K562 (cell line): Measurements from ENCODE around the gene DIP2C. TPM values are rescaled to one million over a fixed set of nuclear protein-coding genes. Genes with fewer than 3 reads are reported as not detected.

Experiments used
- ATAC-seq: fragments of 200-7000 bp; cut with Tn5 transposase; 3 replicates; pipeline ENCODE4 v1.9.1; 2020; ENCODE audit warnings: moderate library complexity
- BruUV-seq: library from RNA; stranded (reverse); fragments of 400-500 nt; replicated peaks from 2 replicates; lab custom pipeline; 2021; lab: Mats Ljungman, UMichigan
- CTCF ChIA-PET: fragments of 300-600 bp; formaldehyde crosslinking; extraction: SDS; loops from one replicate; lab custom pipeline; 2021; ENCODE audit warnings: low intra/inter-chr PET ratio; lab: Yijun Ruan, JAX
- POLR2A ChIA-PET: fragments of 300-600, 350-650 bp; sonication (Branson Sonifier 250); formaldehyde crosslinking; extraction: SDS; loops from one replicate; lab custom pipeline; 2021; ENCODE audit warnings: antibody characterized with exemption, inconsistent platforms; lab: Yijun Ruan, JAX
- DNase-seq, 4 experiments: peaks; one replicate each; pipeline versions ENCODE4 v3.0.0 to v3.0.0-alpha.2; 2011 to 2018; ENCODE audit warnings: low spot score in 3 of 4, mixed read lengths in 3 of 4; ENCODE audit errors: extremely low read depth in 1 of 4
- FAIRE-seq: peaks from 2 replicates; lab custom pipeline; 2011; peaks lifted over from hg19 to GRCh38; lab: Jason Lieb, UNC
- H2AFZ ChIP-seq: 2 replicates; pipeline ENCODE4 v1.6.0; 2011; ENCODE audit warnings: low read depth, low read length, control low read depth, inconsistent platforms
- H3K27ac ChIP-seq: fragments of 200-600 bp; 3 replicates; pipeline ENCODE4 v1.8.0; 2011; ENCODE audit warnings: low read depth, mild to moderate bottlenecking, control low read depth, inconsistent platforms, low read length, moderate library complexity, mixed read lengths; ENCODE audit errors: extremely low read depth
- H3K27me3 ChIP-seq, 2 experiments: fragments of 300-600 bp in 1 of 2; 2 replicates in 1 of 2; 3 replicates in 1 of 2; pipeline versions ENCODE4 v1.6.0 to v1.8.0; 2011; ENCODE audit warnings: inconsistent platforms in 2 of 2, low read length in 2 of 2, mild to moderate bottlenecking in 1 of 2, mixed read lengths in 1 of 2, moderate library complexity in 1 of 2; ENCODE audit not compliant: control insufficient read depth in 2 of 2, insufficient read depth in 2 of 2
- H3K36me3 ChIP-seq: fragments of 300-600 bp; 3 replicates; pipeline ENCODE4 v1.8.0; 2011; ENCODE audit warnings: mild to moderate bottlenecking, low read length, inconsistent platforms; ENCODE audit not compliant: control insufficient read depth, insufficient read depth
- H3K4me1 ChIP-seq, 2 experiments: fragments of 200-600 bp in 1 of 2; replicated peaks in 1 of 2; 2 replicates in 1 of 2; 3 replicates in 1 of 2; pipeline versions ENCODE4 v1.5.1 to v1.8.0; 2011; ENCODE audit warnings: inconsistent platforms in 2 of 2, low read length in 2 of 2, mild to moderate bottlenecking in 1 of 2, mixed read lengths in 1 of 2, moderate library complexity in 1 of 2; ENCODE audit not compliant: control insufficient read depth in 2 of 2, insufficient read depth in 2 of 2
- H3K4me2 ChIP-seq: 2 replicates; pipeline ENCODE4 v1.6.1; 2011; ENCODE audit warnings: low read length, control low read depth, inconsistent platforms, mixed read lengths; ENCODE audit not compliant: insufficient read depth
- H3K4me3 ChIP-seq: fragments of 200-600 bp; sonication (generic), shearing (Covaris generic); 2 replicates; pipeline ENCODE4 v1.5.1; 2016; ENCODE audit warnings: control low read depth, inconsistent platforms
- H3K79me2 ChIP-seq: fragments of 200-600 bp; 3 replicates; pipeline ENCODE4 v1.8.0; 2011; ENCODE audit warnings: low read length, inconsistent platforms; ENCODE audit not compliant: control insufficient read depth, insufficient read depth
- H3K9ac ChIP-seq, 2 experiments: 2 replicates each; pipeline versions ENCODE4 v1.6.0 to v1.6.1; 2011; ENCODE audit warnings: low read depth in 2 of 2, low read length in 2 of 2, control low read depth in 1 of 2, inconsistent platforms in 1 of 2, mild to moderate bottlenecking in 1 of 2, mixed read lengths in 1 of 2; ENCODE audit not compliant: insufficient read depth in 1 of 2
- H3K9me1 ChIP-seq: one replicate; pipeline ENCODE4 v1.6.0; 2011; ENCODE audit warnings: inconsistent platforms, mild to moderate bottlenecking, low read length, moderate library complexity; ENCODE audit not compliant: control insufficient read depth, insufficient read depth
- H3K9me3 ChIP-seq: replicated peaks from 2 replicates; pipeline ENCODE4 v1.5.1; 2011; ENCODE audit warnings: low read depth, low read length, inconsistent platforms; ENCODE audit not compliant: control insufficient read depth, insufficient read depth
- H4K20me1 ChIP-seq: replicated peaks from 2 replicates; pipeline ENCODE4 v1.6.1; 2011; ENCODE audit warnings: low read length, inconsistent platforms, mixed read lengths; ENCODE audit not compliant: control insufficient read depth, insufficient read depth
- C11orf30 ChIP-seq: fragments of 450-650 bp; IDR thresholded peaks from 2 replicates; pipeline ENCODE4 v1.6.1; 2016; ENCODE audit warnings: low read depth, mild to moderate bottlenecking
- CBX2 ChIP-seq: fragments of 200-600 bp; sonication (generic); IDR thresholded peaks from one replicate; pipeline ENCODE4 v1.6.1; 2012; ENCODE audit warnings: mild to moderate bottlenecking, low read length, inconsistent platforms; ENCODE audit not compliant: insufficient read depth, poor library complexity, severe bottlenecking
- CREB1 ChIP-seq, 2 experiments: sonication (generic) in 1 of 2; formaldehyde crosslinking in 1 of 2; IDR thresholded peaks; 2 replicates each; pipeline versions ENCODE4 v1.6.1 to v1.8.0; 2012 to 2022; ENCODE audit warnings: inconsistent platforms in 1 of 2, mild to moderate bottlenecking in 1 of 2, missing genetic modification reagents in 1 of 2, moderate library complexity in 1 of 2
- NR3C1 ChIP-seq: sonication (generic); formaldehyde crosslinking; IDR thresholded peaks from 2 replicates; pipeline ENCODE4 v1.8.1; 2022; ENCODE audit warnings: missing genetic modification reagents
- POLR3A ChIP-seq: IDR thresholded peaks from 2 replicates; pipeline ENCODE4 v1.6.1; 2011; ENCODE audit warnings: borderline replicate concordance, mild to moderate bottlenecking, moderate library complexity; ENCODE audit not compliant: insufficient read length, insufficient read depth; ENCODE audit errors: extremely low read depth
- POU5F1 ChIP-seq: fragments of 150-350 bp; IDR thresholded peaks from 2 replicates; pipeline ENCODE4 v1.6.1; 2014; ENCODE audit warnings: borderline replicate concordance, low read length, low read depth, mild to moderate bottlenecking; ENCODE audit not compliant: partially characterized antibody
- PTTG1 ChIP-seq: fragments of 450-650 bp; IDR thresholded peaks from 2 replicates; pipeline ENCODE4 v1.6.1; 2016; ENCODE audit warnings: low read depth, mild to moderate bottlenecking, missing genetic modification characterization, missing compliant biosample characterization
- XRCC3 ChIP-seq: fragments of 450-650 bp; IDR thresholded peaks from 2 replicates; pipeline ENCODE4 v1.6.1; 2017; ENCODE audit warnings: mild to moderate bottlenecking, moderate library complexity
- WGBS: fragments of 100-300 bp; shearing (Covaris generic); methylation state at CpG from one replicate; pipeline ENCODE4 v1.1.6; 2016; ENCODE audit warnings: low coverage, mixed read lengths; ENCODE audit not compliant: insufficient coverage; ENCODE audit errors: missing lambda C conversion rate; 5-methylcytosine and 5-hydroxymethylcytosine counted together
- in situ Hi-C: fragments of 300-500 bp; cut with MboI; formaldehyde crosslinking; loops from 4 replicates; pipeline ENCODE4 v1.15.0; 2018; ENCODE audit warnings: inconsistent platforms, mixed read lengths
- intact Hi-C: fragments of 100-400 bp; cut with micrococcal nuclease; formaldehyde crosslinking; loops from 2 replicates; pipeline ENCODE4 v1.14.2; 2022
- polyA plus RNA-seq, 8 experiments: library from polyadenylated mRNA; depleted of rRNA in 4 of 8; stranded (reverse) in 5 of 8; unstranded in 3 of 8; fragments of >200 nt; fragmentation: Nextera tagmentation in 2 of 8; fragmentation: Illumina TruSeq in 1 of 8; extraction: Ambion mirVana in 2 of 8; extraction: Trizol in 1 of 8; gene quantifications; 2 replicates each; pipeline versions ENCODE4 v1.2.1 to v1.2.3, GENCODE V29; 2011 to 2014; ENCODE audit warnings: inconsistent platforms in 1 of 8, missing spikeins in 1 of 8
- total RNA-seq, 7 experiments: library from RNA; depleted of rRNA in 6 of 7; stranded (reverse); fragments of >200 nt in 6 of 7; fragmentation: Illumina TruSeq in 2 of 7; extraction: Trizol in 2 of 7; gene quantifications; 2 replicates each; pipeline versions ENCODE4 v1.2.1 to v1.2.3, GENCODE V29; 2011 to 2021; ENCODE audit warnings: low replicate concordance in 1 of 7
- TF ChIP-seq, protein P1 (sequence below): sonication (generic); IDR thresholded peaks from 2 replicates; pipeline ENCODE4 v1.6.1; 2016
- TF ChIP-seq, protein P2 (sequence below): IDR thresholded peaks from 2 replicates; pipeline ENCODE4 v1.6.1; 2012; ENCODE audit warnings: low read depth, low read length, improper control_type of control experiment, borderline replicate concordance

The DIP2C gene
- total and polyA plus RNA-seq, 9 of the 15 experiments (the other 6 are each of a cell fraction or from before 2014, with no cell fraction given) = 0.01 TPM; not detected in 8

- no peak for DNase-seq
- Histone ChIP-seq H3K9me1 (no peaks in the 10 kb centered on the region), H2AFZ (no peak overlapping the region), H3K4me3 (no peak overlapping the region), H3K4me2 (no peak overlapping the region), H3K9ac (no peak overlapping the region), H3K4me1 (no peaks in the 10 kb centered on the region), H3K27ac (no peak overlapping the region), H3K9me3 (no peaks in the 10 kb centered on the region), H3K36me3 (no peaks in the 10 kb centered on the region), H3K27me3 (peaks cover 37 to 67% of the 10 kb centered on the region in 2 experiments), H3K79me2 (no peaks in the 10 kb centered on the region), H4K20me1 (peaks cover 7% of the 10 kb centered on the region; the same call in 1 of the 2 replicates)
- WGBS = 1% methylated on average over 16 of the region's 16 CpGs
- FAIRE-seq = no peak
- TF ChIP-seq PTTG1 (tag) (no peak), XRCC3 (no peak), POLR3A (no peak), POU5F1 (no peak), NR3C1 (no peak), C11orf30 (no peak), CREB1 (IDR thresholded peaks at IDR 0.05) (no peak), CREB1 (CRISPR knock-in tag; IDR thresholded peaks at IDR 0.05) (no peak), CBX2 (no peak)
- TF ChIP-seq, protein P1, sequence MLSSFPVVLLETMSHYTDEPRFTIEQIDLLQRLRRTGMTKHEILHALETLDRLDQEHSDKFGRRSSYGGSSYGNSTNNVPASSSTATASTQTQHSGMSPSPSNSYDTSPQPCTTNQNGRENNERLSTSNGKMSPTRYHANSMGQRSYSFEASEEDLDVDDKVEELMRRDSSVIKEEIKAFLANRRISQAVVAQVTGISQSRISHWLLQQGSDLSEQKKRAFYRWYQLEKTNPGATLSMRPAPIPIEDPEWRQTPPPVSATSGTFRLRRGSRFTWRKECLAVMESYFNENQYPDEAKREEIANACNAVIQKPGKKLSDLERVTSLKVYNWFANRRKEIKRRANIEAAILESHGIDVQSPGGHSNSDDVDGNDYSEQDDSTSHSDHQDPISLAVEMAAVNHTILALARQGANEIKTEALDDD = no peak
- TF ChIP-seq, protein P2, sequence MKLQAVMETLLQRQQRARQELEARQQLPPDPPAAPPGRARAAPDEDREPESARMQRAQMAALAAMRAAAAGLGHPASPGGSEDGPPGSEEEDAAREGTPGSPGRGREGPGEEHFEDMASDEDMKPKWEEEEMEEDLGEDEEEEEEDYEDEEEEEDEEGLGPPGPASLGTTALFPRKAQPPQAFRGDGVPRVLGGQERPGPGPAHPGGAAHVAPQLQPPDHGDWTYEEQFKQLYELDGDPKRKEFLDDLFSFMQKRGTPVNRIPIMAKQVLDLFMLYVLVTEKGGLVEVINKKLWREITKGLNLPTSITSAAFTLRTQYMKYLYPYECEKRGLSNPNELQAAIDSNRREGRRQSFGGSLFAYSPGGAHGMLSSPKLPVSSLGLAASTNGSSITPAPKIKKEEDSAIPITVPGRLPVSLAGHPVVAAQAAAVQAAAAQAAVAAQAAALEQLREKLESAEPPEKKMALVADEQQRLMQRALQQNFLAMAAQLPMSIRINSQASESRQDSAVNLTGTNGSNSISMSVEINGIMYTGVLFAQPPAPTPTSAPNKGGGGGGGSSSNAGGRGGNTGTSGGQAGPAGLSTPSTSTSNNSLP = no peak
- in situ Hi-C loops (no loop called here), intact Hi-C loops (no loop called here)
- no peak for ATAC-seq
- POLR2A ChIA-PET = no interaction called here
- CTCF ChIA-PET = no interaction called here
- BruUV-seq = no TSS peak
These were observed 301.4 kb downstream of the DIP2C start for GRCh38 chr10:387909-388660.
